Hematopoietic multipotent progenitor cell (in vitro differentiated cells): Measurements from ENCODE around the gene DEDD. TPM values are rescaled to one million over a fixed set of nuclear protein-coding genes. Genes with fewer than 3 reads are reported as not detected.
A peak's percentile ranks its signal among the peaks of the same experiment; 100 is the strongest.

Experiments used
- DNase-seq, 3 donors: peaks; one replicate each; pipeline ENCODE4 v3.0.0-alpha.2; 2011 to 2015; ENCODE audit warnings: low read depth in 2 of 3, low spot score in 2 of 3
- total RNA-seq: library from RNA; depleted of rRNA; stranded (reverse); fragments of >200 nt; gene quantifications from one replicate; pipeline ENCODE4 v1.2.3, GENCODE V29; 2012

The DEDD gene
- 59.2 TPM for total RNA-seq

GRCh38 chr1:161132410-161133219 is at the start of gene DEDD:
TSS of gene DEDD (minus strand) at chr1:161132667. CDS start at chr1:161124462, 8,205 bp downstream.
- DNase-seq: peak; percentile 75 to 96 (median 96)

- DNase-seq: peak in 1 of 3 donors; percentile 36
Measured at GRCh38 chr1:161182214-161182613, 49.7 kb upstream of the DEDD start.

- DNase-seq: peak in 1 of 3 donors; percentile 54
Measured at GRCh38 chr1:161180639-161181038, 48.2 kb upstream of the DEDD start.

DNA sequence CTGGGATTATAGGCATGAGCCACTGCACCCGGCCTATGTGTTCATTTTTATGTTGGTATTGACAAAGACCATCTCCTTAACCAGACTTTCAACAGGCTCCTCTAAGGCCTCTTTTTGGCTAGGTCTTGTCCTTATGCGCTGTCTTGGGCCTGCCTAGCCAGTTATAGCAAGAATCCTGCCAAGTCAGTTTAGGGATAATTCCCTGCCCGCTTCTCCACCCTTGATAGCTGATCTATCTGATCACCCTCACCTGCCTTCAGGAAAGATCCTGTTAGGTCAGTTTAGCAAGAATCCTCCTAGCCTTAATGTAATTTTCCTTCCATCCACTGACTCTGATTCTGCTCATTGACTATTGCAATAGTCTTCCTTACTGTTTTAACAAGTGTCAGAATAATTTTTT is 47.2 kb upstream of the DEDD start:
- DNase-seq: no peak

GRCh38 chr1:161177936-161178244 is 45.4 kb upstream of the DEDD start:
- DNase-seq: no peak

GRCh38 chr1:161177112-161177935 is 44.9 kb upstream of the DEDD start, which contains the start of gene B4GALT3:
TSS of gene B4GALT3 (minus strand) at chr1:161177507. CDS start at chr1:161176060, 1,447 bp downstream.
- peak; percentile 81 to 87 (median 86) for DNase-seq

GRCh38 chr1:161176468-161177111 is 44.1 kb upstream of the DEDD start:
- DNase-seq: no peak

- no peak for DNase-seq
Measured at GRCh38 chr1:161175771-161176453, 43.4 kb upstream of the DEDD start.

DNA sequence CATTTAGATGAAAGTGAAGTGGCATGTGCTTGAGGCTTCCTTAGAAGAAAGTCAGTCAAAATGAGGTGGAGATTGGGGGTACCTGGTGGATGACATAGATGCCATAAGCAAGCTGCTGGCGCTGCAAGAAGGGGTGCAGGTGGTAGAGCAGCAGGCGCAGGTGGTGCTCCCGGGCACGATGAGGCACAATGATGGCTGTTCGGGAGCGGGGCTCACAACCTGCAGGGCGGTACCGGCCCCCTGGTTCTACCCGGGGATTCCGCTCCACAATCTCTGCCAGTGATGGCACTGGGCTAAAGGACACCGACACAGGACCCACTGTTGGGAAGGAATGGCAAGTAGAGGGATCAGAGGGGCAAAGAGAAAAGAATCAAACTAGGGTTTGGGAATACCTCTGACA is 42.4 kb upstream of the DEDD start:
- DNase-seq: no peak

GRCh38 chr1:161173711-161174110 is 41.2 kb upstream of the DEDD start:
- DNase-seq: no peak

DNA sequence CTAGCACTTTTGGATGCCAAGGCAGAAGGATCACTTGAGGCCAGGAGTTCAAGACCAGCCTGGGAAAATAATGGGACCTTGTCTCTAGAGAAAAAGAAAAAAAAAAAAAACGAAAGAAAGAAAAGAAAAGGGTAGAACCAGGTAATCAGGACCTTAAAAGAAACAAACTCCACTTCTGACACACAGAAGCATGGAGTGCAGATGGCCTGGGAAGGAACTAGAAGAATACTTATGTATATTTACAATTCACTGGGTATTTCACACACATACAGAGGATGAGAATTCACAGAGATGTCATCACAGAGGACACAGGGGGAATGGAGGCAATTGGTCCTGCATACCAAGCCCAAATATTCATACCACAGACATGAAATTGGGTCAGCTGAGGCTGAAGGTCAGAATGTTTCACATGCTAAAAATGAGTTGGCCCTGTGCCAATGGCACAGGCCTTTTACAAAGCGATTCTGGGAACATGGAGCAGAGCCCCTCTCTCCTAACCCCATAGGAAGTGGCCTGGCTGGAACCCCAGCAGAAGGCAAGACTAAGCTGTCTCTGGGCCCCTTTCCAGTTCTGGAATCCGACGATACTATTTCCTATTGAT is 40.4 kb upstream of the DEDD start:
- no peak for DNase-seq

GRCh38 chr1:161172349-161172748 is 39.9 kb upstream of the DEDD start:
- no peak for DNase-seq

- no peak for DNase-seq
Measured at GRCh38 chr1:161171696-161172095, 39.2 kb upstream of the DEDD start.

GRCh38 chr1:161171191-161171590 is 38.7 kb upstream of the DEDD start:
- no peak for DNase-seq

GRCh38 chr1:161168906-161169305 is 36.4 kb upstream of the DEDD start:
- no peak for DNase-seq

DNA sequence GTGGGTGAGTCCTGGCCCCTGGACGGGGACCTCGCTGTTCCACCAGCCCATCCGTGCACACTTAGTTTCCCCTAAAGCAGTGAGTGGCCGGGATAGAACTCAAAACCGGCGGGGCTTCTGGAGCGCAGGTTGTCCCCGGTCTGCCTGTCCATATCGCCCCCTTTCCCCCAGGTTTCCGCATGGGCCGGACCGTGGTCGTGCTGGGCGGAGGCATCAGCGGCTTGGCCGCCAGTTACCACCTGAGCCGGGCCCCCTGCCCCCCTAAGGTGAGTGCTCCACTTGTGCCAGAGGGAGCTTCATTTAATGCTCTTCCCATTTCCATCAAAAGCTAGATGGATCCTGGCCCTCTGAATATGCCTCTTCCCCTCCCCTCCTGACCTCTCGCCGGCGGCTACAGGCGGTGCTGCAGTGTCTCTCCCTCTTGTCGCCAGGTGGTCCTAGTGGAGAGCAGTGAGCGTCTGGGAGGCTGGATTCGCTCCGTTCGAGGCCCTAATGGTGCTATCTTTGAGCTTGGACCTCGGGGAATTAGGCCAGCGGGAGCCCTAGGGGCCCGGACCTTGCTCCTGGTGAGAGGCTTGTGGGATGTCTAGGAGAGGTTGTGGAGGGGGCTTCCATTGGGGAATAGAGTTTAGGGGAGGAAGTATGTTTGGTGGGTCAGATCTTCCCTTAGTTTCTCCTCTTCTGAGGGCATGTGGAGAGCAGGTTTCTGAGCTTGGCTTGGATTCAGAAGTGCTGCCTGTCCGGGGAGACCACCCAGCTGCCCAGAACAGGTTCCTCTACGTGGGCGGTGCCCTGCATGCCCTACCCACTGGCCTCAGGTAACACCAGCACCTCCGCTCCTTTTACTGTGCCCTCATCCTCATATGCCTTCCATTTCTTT is 34.4 kb upstream of the DEDD start:
- DNase-seq: peak in 1 of 3 donors; percentile 23

DNA sequence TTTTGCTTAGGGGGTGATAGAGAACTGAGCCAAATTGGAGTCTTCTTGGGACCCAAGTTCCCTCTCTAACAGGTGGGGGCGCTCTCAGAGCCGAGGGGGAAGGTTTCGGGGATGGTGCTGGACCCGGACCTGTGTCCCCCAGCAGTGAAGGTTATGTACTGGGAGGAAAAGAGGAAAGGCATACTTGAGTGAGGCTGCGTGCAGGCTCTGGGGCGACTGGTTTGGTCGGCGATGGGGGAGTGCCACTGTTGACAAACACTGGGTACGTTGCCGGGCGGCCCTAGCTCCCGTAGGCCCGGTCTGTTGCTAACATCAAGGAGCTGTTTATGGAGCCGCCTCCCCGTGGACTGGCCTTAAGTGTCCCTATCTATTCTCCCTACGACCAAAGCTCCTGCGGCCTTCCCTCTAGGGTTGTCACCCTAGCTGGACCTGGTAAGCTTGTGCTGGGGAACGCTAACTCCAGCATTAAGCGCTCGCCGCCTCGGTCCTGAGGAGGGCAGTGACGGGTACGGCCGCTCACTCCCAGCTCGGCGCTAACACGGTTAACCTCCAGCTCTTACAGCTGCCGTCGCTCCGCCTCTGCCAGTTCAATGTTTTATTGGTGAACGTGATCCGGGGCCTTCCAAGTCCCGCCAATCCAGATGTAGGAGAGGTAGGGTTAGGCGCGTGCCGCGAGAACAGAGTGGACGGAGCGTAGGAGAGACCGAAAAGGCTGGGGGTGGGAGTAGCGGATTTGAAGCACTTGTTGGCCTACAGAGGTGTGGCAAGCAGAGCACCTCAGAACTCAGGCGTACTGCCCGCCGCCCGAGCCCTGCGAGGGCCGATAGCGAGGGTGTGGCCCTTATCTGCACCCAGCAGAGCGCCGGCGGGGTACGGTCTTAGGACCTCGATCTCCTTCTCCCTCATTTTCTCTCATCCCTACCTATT is 33.5 kb upstream of the DEDD start, which contains the start of gene PPOX:
Gene PPOX (plus strand): TSS at position 685 of the 927 bp plus-strand sequence. CDS start 422 bp downstream, outside the sequence.
- DNase-seq: peak; percentile 86 to 98 (median 96)
